HEK293 (cell line): ENCODE measurements around the gene LONRF2.

ENCODE experiments used
- ZBTB7A ChIP-seq: fragments of 450-650 bp; formaldehyde crosslinking; IDR thresholded peaks from 2 replicates; pipeline ENCODE4 v1.5.1; 2016; ENCODE audit warnings: low read depth, missing biosample characterization, missing genetic modification characterization
- ZNF274 ChIP-seq, 2 experiments: fragments of 200-500 bp in 1 of 2; fragments of 450-650 bp in 1 of 2; sonication (Bioruptor generic) in 1 of 2; formaldehyde crosslinking in 1 of 2; IDR thresholded peaks; 2 replicates each; pipeline versions ENCODE4 v1.5.1 to v1.6.1; 2014 to 2016; ENCODE audit warnings: borderline replicate concordance in 1 of 2, inconsistent platforms in 1 of 2, low read length in 1 of 2, missing biosample characterization in 1 of 2, missing genetic modification characterization in 1 of 2
- TF ChIP-seq, protein P1 (sequence below): fragments of 450-650 bp; formaldehyde crosslinking; IDR thresholded peaks from 2 replicates; pipeline ENCODE4 v1.5.1; 2016; ENCODE audit warnings: missing biosample characterization, missing genetic modification characterization
- TF ChIP-seq, protein P2 (sequence below): fragments of 450-650 bp; formaldehyde crosslinking; IDR thresholded peaks from 2 replicates; pipeline ENCODE4 v1.5.1; 2016; ENCODE audit warnings: missing biosample characterization, missing genetic modification characterization

DNA sequence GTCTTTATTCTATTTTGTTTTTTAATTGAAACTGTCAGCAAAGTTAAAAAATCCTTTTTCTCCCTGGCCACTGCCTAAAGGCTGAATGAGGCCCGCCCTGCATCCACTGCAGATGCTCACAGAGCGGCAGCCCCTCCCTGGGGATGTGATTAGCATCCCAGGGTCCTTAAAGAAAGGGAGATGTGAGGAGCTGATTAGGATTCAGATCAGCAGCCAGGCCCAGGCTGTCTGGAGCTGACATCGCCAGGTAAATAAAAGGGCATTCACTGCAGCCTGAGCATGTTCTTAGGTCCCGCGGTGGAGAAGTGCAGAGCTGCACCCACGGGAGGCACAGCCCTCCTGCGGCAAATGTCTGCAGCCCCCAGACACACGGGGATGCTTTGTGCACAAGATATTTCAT, 83.8 kb downstream of the LONRF2 start:
- TF ChIP-seq, protein P1, sequence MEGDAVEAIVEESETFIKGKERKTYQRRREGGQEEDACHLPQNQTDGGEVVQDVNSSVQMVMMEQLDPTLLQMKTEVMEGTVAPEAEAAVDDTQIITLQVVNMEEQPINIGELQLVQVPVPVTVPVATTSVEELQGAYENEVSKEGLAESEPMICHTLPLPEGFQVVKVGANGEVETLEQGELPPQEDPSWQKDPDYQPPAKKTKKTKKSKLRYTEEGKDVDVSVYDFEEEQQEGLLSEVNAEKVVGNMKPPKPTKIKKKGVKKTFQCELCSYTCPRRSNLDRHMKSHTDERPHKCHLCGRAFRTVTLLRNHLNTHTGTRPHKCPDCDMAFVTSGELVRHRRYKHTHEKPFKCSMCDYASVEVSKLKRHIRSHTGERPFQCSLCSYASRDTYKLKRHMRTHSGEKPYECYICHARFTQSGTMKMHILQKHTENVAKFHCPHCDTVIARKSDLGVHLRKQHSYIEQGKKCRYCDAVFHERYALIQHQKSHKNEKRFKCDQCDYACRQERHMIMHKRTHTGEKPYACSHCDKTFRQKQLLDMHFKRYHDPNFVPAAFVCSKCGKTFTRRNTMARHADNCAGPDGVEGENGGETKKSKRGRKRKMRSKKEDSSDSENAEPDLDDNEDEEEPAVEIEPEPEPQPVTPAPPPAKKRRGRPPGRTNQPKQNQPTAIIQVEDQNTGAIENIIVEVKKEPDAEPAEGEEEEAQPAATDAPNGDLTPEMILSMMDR = no peak
- TF ChIP-seq ZNF274 (IDR thresholded peaks at IDR 0.05; ENCODE audit: low read length) = no peak
- no peak for TF ChIP-seq ZNF274 (tag by site-specific recombination; IDR thresholded peaks at IDR 0.05; ENCODE audit: borderline replicate concordance)
- no peak for TF ChIP-seq ZBTB7A (tag by site-specific recombination)
- TF ChIP-seq, protein P2, sequence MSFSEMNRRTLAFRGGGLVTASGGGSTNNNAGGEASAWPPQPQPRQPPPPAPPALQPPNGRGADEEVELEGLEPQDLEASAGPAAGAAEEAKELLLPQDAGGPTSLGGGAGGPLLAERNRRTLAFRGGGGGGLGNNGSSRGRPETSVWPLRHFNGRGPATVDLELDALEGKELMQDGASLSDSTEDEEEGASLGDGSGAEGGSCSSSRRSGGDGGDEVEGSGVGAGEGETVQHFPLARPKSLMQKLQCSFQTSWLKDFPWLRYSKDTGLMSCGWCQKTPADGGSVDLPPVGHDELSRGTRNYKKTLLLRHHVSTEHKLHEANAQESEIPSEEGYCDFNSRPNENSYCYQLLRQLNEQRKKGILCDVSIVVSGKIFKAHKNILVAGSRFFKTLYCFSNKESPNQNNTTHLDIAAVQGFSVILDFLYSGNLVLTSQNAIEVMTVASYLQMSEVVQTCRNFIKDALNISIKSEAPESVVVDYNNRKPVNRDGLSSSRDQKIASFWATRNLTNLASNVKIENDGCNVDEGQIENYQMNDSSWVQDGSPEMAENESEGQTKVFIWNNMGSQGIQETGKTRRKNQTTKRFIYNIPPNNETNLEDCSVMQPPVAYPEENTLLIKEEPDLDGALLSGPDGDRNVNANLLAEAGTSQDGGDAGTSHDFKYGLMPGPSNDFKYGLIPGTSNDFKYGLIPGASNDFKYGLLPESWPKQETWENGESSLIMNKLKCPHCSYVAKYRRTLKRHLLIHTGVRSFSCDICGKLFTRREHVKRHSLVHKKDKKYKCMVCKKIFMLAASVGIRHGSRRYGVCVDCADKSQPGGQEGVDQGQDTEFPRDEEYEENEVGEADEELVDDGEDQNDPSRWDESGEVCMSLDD (tag by site-specific recombination) = no peak
